Keratinocyte (primary cell): ENCODE measurements around the gene FGF22. TPM values are rescaled to one million over a fixed set of nuclear protein-coding genes. Genes with fewer than 3 reads are reported as not detected.

ENCODE experiments used
- DNase-seq: peaks from one replicate; pipeline ENCODE4 v3.0.0-alpha.2; 2011; ENCODE audit warnings: low read depth, missing footprints, low spot score
- FAIRE-seq: peaks from 2 replicates; lab custom pipeline; 2011; peaks lifted over from hg19 to GRCh38; lab: Jason Lieb, UNC
- H2AFZ ChIP-seq: 2 replicates; pipeline ENCODE4 v1.6.0; 2012; ENCODE audit warnings: low read length, control low read depth, inconsistent platforms; ENCODE audit not compliant: control insufficient read depth
- H3K27ac ChIP-seq: 2 replicates; pipeline ENCODE4 v1.5.1; 2011; ENCODE audit warnings: low read length; ENCODE audit not compliant: control insufficient read depth, insufficient read depth
- H3K27me3 ChIP-seq: 3 replicates; pipeline ENCODE4 v1.6.0; 2011; ENCODE audit warnings: low read length; ENCODE audit not compliant: control insufficient read depth, insufficient read depth; ENCODE audit errors: extremely low read depth
- H3K36me3 ChIP-seq, 2 experiments: 2 replicates in 1 of 2; 3 replicates in 1 of 2; pipeline ENCODE4 v1.5.1; 2011; ENCODE audit warnings: low read length in 2 of 2, mild to moderate bottlenecking in 1 of 2; ENCODE audit not compliant: control insufficient read depth in 2 of 2, insufficient read depth in 2 of 2; ENCODE audit errors: extremely low read depth in 1 of 2
- H3K4me1 ChIP-seq: 3 replicates; pipeline ENCODE4 v1.5.1; 2011; ENCODE audit warnings: low read length; ENCODE audit not compliant: control insufficient read depth, insufficient read depth; ENCODE audit errors: extremely low read depth
- H3K4me2 ChIP-seq: 3 replicates; pipeline ENCODE4 v1.6.0; 2011; ENCODE audit warnings: low read depth, low read length; ENCODE audit not compliant: control insufficient read depth, insufficient read depth; ENCODE audit errors: extremely low read depth
- H3K4me3 ChIP-seq, 3 experiments: fragments of 200-600 bp in 1 of 3; sonication (generic) in 1 of 3; 2 replicates in 2 of 3; 3 replicates in 1 of 3; pipeline ENCODE4 v1.5.1; 2011 to 2016; ENCODE audit warnings: low read length in 3 of 3, mild to moderate bottlenecking in 3 of 3, control low read depth in 2 of 3, inconsistent platforms in 1 of 3, low read depth in 1 of 3, mixed read lengths in 1 of 3, mixed run types in 1 of 3, moderate library complexity in 1 of 3; ENCODE audit not compliant: control insufficient read depth in 2 of 3, insufficient read depth in 2 of 3; ENCODE audit errors: extremely low read depth in 1 of 3
- H3K79me2 ChIP-seq: 2 replicates; pipeline ENCODE4 v1.6.0; 2012; ENCODE audit warnings: low read length; ENCODE audit not compliant: control insufficient read depth, insufficient read depth
- H3K9ac ChIP-seq: 3 replicates; pipeline ENCODE4 v1.6.0; 2011; ENCODE audit warnings: low read length; ENCODE audit not compliant: control insufficient read depth, insufficient read depth; ENCODE audit errors: extremely low read depth
- H3K9me1 ChIP-seq: 3 replicates; pipeline ENCODE4 v1.6.0; 2011; ENCODE audit warnings: low read length; ENCODE audit not compliant: control insufficient read depth, insufficient read depth; ENCODE audit errors: extremely low read depth
- H3K9me3 ChIP-seq: 2 replicates; pipeline ENCODE4 v1.5.1; 2012; ENCODE audit warnings: low read depth, low read length; ENCODE audit not compliant: control insufficient read depth
- H4K20me1 ChIP-seq: 3 replicates; pipeline ENCODE4 v1.6.0; 2011; ENCODE audit warnings: low read length; ENCODE audit not compliant: control insufficient read depth, insufficient read depth; ENCODE audit errors: extremely low read depth
- CTCF ChIP-seq, 3 experiments: IDR thresholded peaks in 1 of 3; conservative IDR thresholded peaks in 1 of 3; optimal IDR thresholded peaks in 1 of 3; 2 replicates in 2 of 3; 3 replicates in 1 of 3; pipeline versions ENCODE3 to v1.5.1; 2011; ENCODE audit warnings: low read length in 3 of 3, mild to moderate bottlenecking in 3 of 3, moderate library complexity in 2 of 3, control low read depth in 1 of 3, inconsistent platforms in 1 of 3; ENCODE audit not compliant: insufficient read depth in 2 of 3; ENCODE audit errors: extremely low read depth in 1 of 3
- EZH2 ChIP-seq: IDR thresholded peaks from one replicate; pipeline ENCODE4 v1.6.1; 2012; ENCODE audit warnings: inconsistent platforms, mild to moderate bottlenecking, low read length, moderate library complexity
- dilution Hi-C: fragments of 300-500 bp; cut with MboI; formaldehyde crosslinking; loops from one replicate; pipeline ENCODE4 v1.7.0; 2020; ENCODE audit warnings: low sequenced_read_pairs; ENCODE audit not compliant: extremely low pct_ligation_motif_present
- polyA plus RNA-seq, 5 experiments: library from polyadenylated mRNA; depleted of rRNA in 3 of 5; stranded (reverse) in 3 of 5; stranded (forward) in 1 of 5; unstranded in 1 of 5; fragments of >200 nt; gene quantifications; 1 replicate in 1 of 5; 2 replicates in 3 of 5; 3 replicates in 1 of 5; pipeline versions ENCODE4 v1.2.1 to v1.2.3, GENCODE V29; 2011 to 2012; ENCODE audit warnings: missing spikeins in 2 of 5, low read depth in 1 of 5, low replicate concordance in 1 of 5

Gene FGF22
- polyA plus RNA-seq, 1 donor (not counting 4 experiments of a cell fraction or from before 2014, with no cell fraction given) = not detected

GRCh38 chr19:651991-652390 is 12.3 kb downstream of the FGF22 start:
- Histone ChIP-seq H3K36me3 (peaks cover 24 to 38% of the 10 kb centered on the region in 2 experiments), H3K79me2 (peaks cover 70% of the 10 kb centered on the region), H3K4me1 (no peaks in the 10 kb centered on the region), H3K9me3 (no peaks in the 10 kb centered on the region), H3K27ac (no peak overlapping the region), H2AFZ (no peak overlapping the region), H3K4me2 (no peak overlapping the region), H3K27me3 (no peaks in the 10 kb centered on the region), H3K4me3 (no peak overlapping the region), H3K9ac (no peak overlapping the region), H3K9me1 (no peaks in the 10 kb centered on the region), H4K20me1 (peaks cover 38% of the 10 kb centered on the region)
- no peak for DNase-seq
- FAIRE-seq = no peak
- dilution Hi-C loops = no loop called here
- TF ChIP-seq EZH2 (no peak), CTCF (optimal IDR thresholded peaks at IDR 0.05 in 1 of 3, IDR thresholded peaks at IDR 0.05 in 1 of 3, conservative IDR thresholded peaks at IDR 0.05 in 1 of 3; ENCODE audit: extremely low read depth in 1 of 3, insufficient read depth in 2 of 3, low read length in 3 of 3) (no peak)

- Histone ChIP-seq H3K36me3 (peaks cover 27 to 33% of the 10 kb centered on the region in 2 experiments), H3K9me3 (no peaks in the 10 kb centered on the region), H3K4me3 (no peak overlapping the region), H3K9ac (no peak overlapping the region), H3K79me2 (peaks cover 77% of the 10 kb centered on the region), H3K27me3 (no peaks in the 10 kb centered on the region), H3K4me2 (no peak overlapping the region), H4K20me1 (peaks cover 46% of the 10 kb centered on the region), H3K27ac (no peak overlapping the region), H2AFZ (no peak overlapping the region), H3K9me1 (no peaks in the 10 kb centered on the region), H3K4me1 (no peaks in the 10 kb centered on the region)
- no peak for FAIRE-seq
- TF ChIP-seq EZH2 = no peak
- TF ChIP-seq CTCF (optimal IDR thresholded peaks at IDR 0.05 in 1 of 3, IDR thresholded peaks at IDR 0.05 in 1 of 3, conservative IDR thresholded peaks at IDR 0.05 in 1 of 3; ENCODE audit: extremely low read depth in 1 of 3, insufficient read depth in 2 of 3, low read length in 3 of 3) = no peak
- DNase-seq = no peak
- dilution Hi-C loops = no loop called here
Measured at GRCh38 chr19:652467-653389, 13.0 kb downstream of the FGF22 start.
